ENCODE measurements around the gene HPGD.

Gene HPGD

GRCh38 chr4:174544496-174544895, 22.2 kb upstream of the HPGD start:
- DNase-seq: no peak
- no peak overlapping the region for H3K4ac ChIP-seq (ENCODE audit: low read depth in 1 of 2, low read length in 2 of 2)
- H3K9ac ChIP-seq (ENCODE audit: low read length): no peak overlapping the region
- WGBS: no CpG with 5 or more reads among the region's 4 CpGs
- H3K18ac ChIP-seq (ENCODE audit: low read depth in 1 of 2, low read length in 2 of 2): no peak overlapping the region
- H2BK120ac ChIP-seq (ENCODE audit: low read depth, low read length): no peak overlapping the region
- H2BK5ac ChIP-seq (ENCODE audit: low read depth, low read length, poor library complexity, severe bottlenecking): no peak overlapping the region
- no peak overlapping the region for H2BK12ac ChIP-seq (ENCODE audit: low read length in 2 of 2)
- no peak overlapping the region for H3K27ac ChIP-seq (ENCODE audit: low read length, poor library complexity, severe bottlenecking)
- no peak overlapping the region for H4K91ac ChIP-seq (ENCODE audit: low read length)
- H3K36me3 ChIP-seq (ENCODE audit: control insufficient read depth in 1 of 2, insufficient read depth in 2 of 2, low read depth in 1 of 2, low read length in 2 of 2): no peaks in the 10 kb centered on the region
- no peak overlapping the region for H2BK15ac ChIP-seq (ENCODE audit: low read depth, poor library complexity, severe bottlenecking)
- no peaks in the 10 kb centered on the region for H3K4me1 ChIP-seq (ENCODE audit: control insufficient read depth, insufficient read depth, low read depth, low read length)
- H3K4me2 ChIP-seq (ENCODE audit: low read length, poor library complexity, severe bottlenecking): no peak overlapping the region
- H3K27me3 ChIP-seq (ENCODE audit: control insufficient read depth in 1 of 2, insufficient read depth in 1 of 2, low read length in 2 of 2): no peaks in the 10 kb centered on the region
- H3K79me1 ChIP-seq (replicated peaks; ENCODE audit: low read length, poor library complexity, severe bottlenecking): no peaks in the 10 kb centered on the region
- peaks cover 7% of the 10 kb centered on the region for H3K9me3 ChIP-seq (ENCODE audit: control insufficient read depth, low read length)
- H2AK5ac ChIP-seq (ENCODE audit: low read length, severe bottlenecking): no peak overlapping the region
- no peak overlapping the region for H4K8ac ChIP-seq (ENCODE audit: low read length)
- H3K4me3 ChIP-seq (ENCODE audit: insufficient read depth in 1 of 2, low read depth in 1 of 2, low read length in 2 of 2): no peak overlapping the region
- no peak overlapping the region for H3K14ac ChIP-seq (ENCODE audit: low read length in 2 of 2)
- no peak overlapping the region for H2AFZ ChIP-seq (ENCODE audit: low read depth, low read length)
- no peak overlapping the region for H3K23ac ChIP-seq (ENCODE audit: low read length in 2 of 2)

GRCh38 chr4:174540175-174540574, 17.9 kb upstream of the HPGD start:
- Histone ChIP-seq H2BK15ac (ENCODE audit: low read depth, poor library complexity, severe bottlenecking) (no peak overlapping the region), H3K79me1 (replicated peaks; ENCODE audit: low read length, poor library complexity, severe bottlenecking) (no peaks in the 10 kb centered on the region), H3K27me3 (ENCODE audit: control insufficient read depth in 1 of 2, insufficient read depth in 1 of 2, low read length in 2 of 2) (no peaks in the 10 kb centered on the region), H3K27ac (ENCODE audit: low read length, poor library complexity, severe bottlenecking) (no peak overlapping the region), H2BK12ac (ENCODE audit: low read length in 2 of 2) (no peak overlapping the region), H2AK5ac (ENCODE audit: low read length, severe bottlenecking) (no peak overlapping the region), H3K4me3 (ENCODE audit: insufficient read depth in 1 of 2, low read depth in 1 of 2, low read length in 2 of 2) (no peak overlapping the region), H2AFZ (ENCODE audit: low read depth, low read length) (no peak overlapping the region), H4K8ac (ENCODE audit: low read length) (no peak overlapping the region), H3K23ac (ENCODE audit: low read length in 2 of 2) (no peak overlapping the region), H3K9me3 (ENCODE audit: control insufficient read depth, low read length) (no peaks in the 10 kb centered on the region), H3K36me3 (ENCODE audit: control insufficient read depth in 1 of 2, insufficient read depth in 2 of 2, low read depth in 1 of 2, low read length in 2 of 2) (no peaks in the 10 kb centered on the region), H4K91ac (ENCODE audit: low read length) (no peak overlapping the region), H3K9ac (ENCODE audit: low read length) (no peak overlapping the region), H3K18ac (ENCODE audit: low read depth in 1 of 2, low read length in 2 of 2) (no peak overlapping the region), H3K14ac (ENCODE audit: low read length in 2 of 2) (no peak overlapping the region), H3K4me2 (ENCODE audit: low read length, poor library complexity, severe bottlenecking) (no peak overlapping the region), H3K4me1 (ENCODE audit: control insufficient read depth, insufficient read depth, low read depth, low read length) (no peaks in the 10 kb centered on the region), H3K4ac (ENCODE audit: low read depth in 1 of 2, low read length in 2 of 2) (no peak overlapping the region), H2BK120ac (ENCODE audit: low read depth, low read length) (no peak overlapping the region), H2BK5ac (ENCODE audit: low read depth, low read length, poor library complexity, severe bottlenecking) (no peak overlapping the region)
- no peak for DNase-seq
- WGBS: 99% methylated on average over 8 of the region's 10 CpGs

DNA sequence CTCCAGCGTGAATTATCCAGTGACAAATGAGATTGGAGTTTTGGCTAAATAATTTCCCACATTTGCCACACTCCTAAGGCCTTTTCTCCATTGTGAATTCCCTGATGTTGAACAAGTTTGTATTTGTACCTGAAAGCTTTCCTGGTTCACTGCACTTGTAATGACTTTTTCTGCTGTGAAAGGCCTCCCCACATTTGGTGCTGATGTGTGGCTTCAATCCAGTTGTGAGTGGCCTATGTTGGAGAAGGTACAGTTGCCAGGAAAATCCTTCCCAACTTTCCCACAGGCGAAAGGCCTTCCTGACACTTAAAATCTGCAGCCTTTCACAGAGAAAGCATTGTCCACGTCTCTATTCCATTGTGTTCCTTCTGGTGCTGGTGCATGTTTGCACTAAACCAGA, 17.3 kb upstream of the HPGD start:
- Histone ChIP-seq H2BK12ac (ENCODE audit: low read length in 2 of 2) (no peak overlapping the region), H3K4ac (ENCODE audit: low read depth in 1 of 2, low read length in 2 of 2) (no peak overlapping the region), H3K18ac (ENCODE audit: low read depth in 1 of 2, low read length in 2 of 2) (no peak overlapping the region), H3K27ac (ENCODE audit: low read length, poor library complexity, severe bottlenecking) (no peak overlapping the region), H3K36me3 (ENCODE audit: control insufficient read depth in 1 of 2, insufficient read depth in 2 of 2, low read depth in 1 of 2, low read length in 2 of 2) (no peaks in the 10 kb centered on the region), H3K9ac (ENCODE audit: low read length) (no peak overlapping the region), H3K79me1 (replicated peaks; ENCODE audit: low read length, poor library complexity, severe bottlenecking) (no peaks in the 10 kb centered on the region), H2AK5ac (ENCODE audit: low read length, severe bottlenecking) (peak overlapping the region; percentile 53), H3K27me3 (ENCODE audit: control insufficient read depth in 1 of 2, insufficient read depth in 1 of 2, low read length in 2 of 2) (no peaks in the 10 kb centered on the region), H3K23ac (ENCODE audit: low read length in 2 of 2) (no peak overlapping the region), H3K9me3 (ENCODE audit: control insufficient read depth, low read length) (no peaks in the 10 kb centered on the region), H3K4me1 (ENCODE audit: control insufficient read depth, insufficient read depth, low read depth, low read length) (no peaks in the 10 kb centered on the region), H2BK120ac (ENCODE audit: low read depth, low read length) (no peak overlapping the region), H2BK15ac (ENCODE audit: low read depth, poor library complexity, severe bottlenecking) (no peak overlapping the region), H2AFZ (ENCODE audit: low read depth, low read length) (no peak overlapping the region), H4K8ac (ENCODE audit: low read length) (no peak overlapping the region), H3K14ac (ENCODE audit: low read length in 2 of 2) (peak overlapping the region in 1 of 2 experiments; percentile 30), H3K4me3 (ENCODE audit: insufficient read depth in 1 of 2, low read depth in 1 of 2, low read length in 2 of 2) (no peak overlapping the region), H2BK5ac (ENCODE audit: low read depth, low read length, poor library complexity, severe bottlenecking) (no peak overlapping the region), H4K91ac (ENCODE audit: low read length) (no peak overlapping the region), H3K4me2 (ENCODE audit: low read length, poor library complexity, severe bottlenecking) (no peak overlapping the region)
- 100% methylated on average over 2 of the region's 3 CpGs for WGBS
- DNase-seq: no peak

DNA sequence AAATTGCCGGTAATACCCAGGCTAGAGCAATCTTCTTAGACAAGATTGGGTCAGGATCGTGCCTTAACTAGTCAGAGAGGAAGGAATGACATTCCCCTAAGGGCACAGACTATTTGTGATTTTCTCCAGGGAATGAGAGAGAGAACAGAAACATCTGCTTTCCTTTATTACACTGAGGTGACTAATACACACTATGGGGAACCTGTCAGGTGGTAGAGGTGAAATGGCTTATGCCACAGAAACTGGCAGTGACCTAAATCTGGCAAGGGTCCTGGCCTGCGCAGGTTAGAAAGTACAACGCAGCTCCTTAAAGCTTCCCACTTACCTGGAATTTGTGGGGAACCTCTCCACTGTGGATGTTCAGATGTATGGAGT, 16.6 kb upstream of the HPGD start:
- Histone ChIP-seq H3K36me3 (ENCODE audit: control insufficient read depth in 1 of 2, insufficient read depth in 2 of 2, low read depth in 1 of 2, low read length in 2 of 2) (no peaks in the 10 kb centered on the region), H3K4me1 (ENCODE audit: control insufficient read depth, insufficient read depth, low read depth, low read length) (no peaks in the 10 kb centered on the region), H2AK5ac (ENCODE audit: low read length, severe bottlenecking) (no peak overlapping the region), H3K9ac (ENCODE audit: low read length) (no peak overlapping the region), H4K8ac (ENCODE audit: low read length) (no peak overlapping the region), H3K27me3 (ENCODE audit: control insufficient read depth in 1 of 2, insufficient read depth in 1 of 2, low read length in 2 of 2) (no peaks in the 10 kb centered on the region), H3K23ac (ENCODE audit: low read length in 2 of 2) (no peak overlapping the region), H2BK5ac (ENCODE audit: low read depth, low read length, poor library complexity, severe bottlenecking) (no peak overlapping the region), H3K18ac (ENCODE audit: low read depth in 1 of 2, low read length in 2 of 2) (no peak overlapping the region), H3K14ac (ENCODE audit: low read length in 2 of 2) (no peak overlapping the region), H3K27ac (ENCODE audit: low read length, poor library complexity, severe bottlenecking) (no peak overlapping the region), H2BK12ac (ENCODE audit: low read length in 2 of 2) (peak overlapping the region; percentile 51 to 67), H3K4me3 (ENCODE audit: insufficient read depth in 1 of 2, low read depth in 1 of 2, low read length in 2 of 2) (no peak overlapping the region), H3K79me1 (replicated peaks; ENCODE audit: low read length, poor library complexity, severe bottlenecking) (no peaks in the 10 kb centered on the region), H3K9me3 (ENCODE audit: control insufficient read depth, low read length) (no peaks in the 10 kb centered on the region), H4K91ac (ENCODE audit: low read length) (peak overlapping the region; percentile 48), H3K4me2 (ENCODE audit: low read length, poor library complexity, severe bottlenecking) (no peak overlapping the region), H2BK15ac (ENCODE audit: low read depth, poor library complexity, severe bottlenecking) (no peak overlapping the region), H3K4ac (ENCODE audit: low read depth in 1 of 2, low read length in 2 of 2) (no peak overlapping the region), H2BK120ac (ENCODE audit: low read depth, low read length) (no peak overlapping the region), H2AFZ (ENCODE audit: low read depth, low read length) (no peak overlapping the region)
- no peak for DNase-seq
- WGBS: 96% methylated on average over 4 of the region's 4 CpGs

Data from mesenchymal stem cell (in vitro differentiated cells and primary cell).